GM23248 (cell line): Measurements from ENCODE around the gene CCT6B.

Experiments used
- EZH2 ChIP-seq: fragments of 200-600 bp; sonication (generic); IDR thresholded peaks from 2 replicates; pipeline ENCODE4 v1.6.1; 2018; ENCODE audit warnings: antibody characterized with exemption, mild to moderate bottlenecking; ENCODE audit not compliant: insufficient read depth, poor library complexity, severe bottlenecking
- EZH2phosphoT487 ChIP-seq: fragments of 200-600 bp; sonication (generic); IDR thresholded peaks from 2 replicates; pipeline ENCODE4 v1.6.1; 2018; ENCODE audit warnings: antibody characterized with exemption, moderate library complexity, mild to moderate bottlenecking, low read depth; ENCODE audit not compliant: insufficient read depth

GRCh38 chr17:34988644-34989043 lies 27.4 kb upstream of the CCT6B start:
- TF ChIP-seq EZH2 (no peak), EZH2phosphoT487 (no peak)
